HepG2 (cell line): ENCODE data around the gene CATSPERE. TPM values are rescaled to one million over a fixed set of nuclear protein-coding genes. Genes with fewer than 3 reads are reported as not detected.

Experiments used
- ATAC-seq: fragments of 200-7000 bp; cut with Tn5 transposase; 3 replicates; pipeline ENCODE4 v1.9.1; 2020; ENCODE audit warnings: mild to moderate bottlenecking, moderate library complexity
- BruUV-seq: library from RNA; stranded (reverse); fragments of 400-500 nt; replicated peaks from 2 replicates; lab custom pipeline; 2021; lab: Mats Ljungman, UMichigan
- CTCF ChIA-PET: fragments of 300-600 bp; formaldehyde crosslinking; extraction: SDS; loops from one replicate; lab custom pipeline; 2021; ENCODE audit warnings: low total read pairs, inconsistent platforms, low intra/inter-chr PET ratio; lab: Yijun Ruan, JAX
- POLR2A ChIA-PET: fragments of 350-600 bp; sonication (Branson Sonifier 250); formaldehyde crosslinking; loops from one replicate; lab custom pipeline; 2020; ENCODE audit warnings: antibody characterized with exemption, inconsistent platforms; lab: Yijun Ruan, JAX
- DNase-seq: peaks from one replicate; pipeline ENCODE4 v3.0.0-alpha.2; 2015; ENCODE audit warnings: low spot score
- FAIRE-seq: peaks from 3 replicates; lab custom pipeline; 2011; peaks lifted over from hg19 to GRCh38; lab: Jason Lieb, UNC
- H2AFZ ChIP-seq: one replicate; pipeline ENCODE4 v1.6.1; 2011; ENCODE audit warnings: low read length, inconsistent platforms
- H3K27ac ChIP-seq: fragments of 300-600 bp; 3 replicates; pipeline ENCODE4 v1.8.0; 2011; ENCODE audit warnings: mixed run types, mild to moderate bottlenecking, mixed read lengths, low read length, inconsistent platforms; ENCODE audit not compliant: insufficient read depth; ENCODE audit errors: extremely low read length
- H3K27me3 ChIP-seq, 2 experiments: fragments of 200-600 bp in 1 of 2; 2 replicates in 1 of 2; 3 replicates in 1 of 2; pipeline versions ENCODE4 v1.6.0 to v1.8.0; 2011; ENCODE audit warnings: low read length in 2 of 2, mild to moderate bottlenecking in 2 of 2, moderate library complexity in 2 of 2, inconsistent platforms in 1 of 2; ENCODE audit not compliant: insufficient read depth in 2 of 2, control insufficient read depth in 1 of 2
- H3K36me3 ChIP-seq, 2 experiments: fragments of 200-600 bp in 1 of 2; replicated peaks in 1 of 2; 2 replicates in 1 of 2; 3 replicates in 1 of 2; pipeline versions ENCODE4 v1.5.1 to v1.8.0; 2011; ENCODE audit warnings: low read length in 2 of 2, inconsistent platforms in 1 of 2; ENCODE audit not compliant: insufficient read depth in 2 of 2, control insufficient read depth in 1 of 2
- H3K4me1 ChIP-seq: 2 replicates; pipeline ENCODE4 v1.5.1; 2012; ENCODE audit warnings: low read length, inconsistent platforms; ENCODE audit not compliant: insufficient read depth
- H3K4me2 ChIP-seq: 2 replicates; pipeline ENCODE4 v1.6.0; 2011; ENCODE audit warnings: low read depth, low read length, inconsistent platforms
- H3K4me3 ChIP-seq, 3 experiments: fragments of 200-600 bp in 1 of 3; sonication (generic), shearing (Covaris generic) in 1 of 3; replicated peaks in 1 of 3; 2 replicates each; pipeline ENCODE4 v1.5.1; 2011 to 2016; ENCODE audit warnings: low read length in 3 of 3, inconsistent platforms in 2 of 3, low read depth in 2 of 3, mild to moderate bottlenecking in 2 of 3, control low read depth in 1 of 3, mixed read lengths in 1 of 3; ENCODE audit not compliant: insufficient read depth in 1 of 3
- H3K79me2 ChIP-seq: one replicate; pipeline ENCODE4 v1.6.1; 2011; ENCODE audit warnings: low read length, inconsistent platforms; ENCODE audit not compliant: insufficient read depth
- H3K9ac ChIP-seq: 2 replicates; pipeline ENCODE4 v1.6.0; 2011; ENCODE audit warnings: mild to moderate bottlenecking, low read depth, low read length, inconsistent platforms; ENCODE audit not compliant: insufficient read depth
- H3K9me3 ChIP-seq: 2 replicates; pipeline ENCODE4 v1.5.1; 2012; ENCODE audit warnings: mild to moderate bottlenecking, low read length
- H4K20me1 ChIP-seq: 2 replicates; pipeline ENCODE4 v1.6.0; 2011; ENCODE audit warnings: inconsistent platforms, mild to moderate bottlenecking, low read length, moderate library complexity; ENCODE audit not compliant: insufficient read depth
- ARID2 ChIP-seq: sonication (generic); formaldehyde crosslinking; IDR thresholded peaks from 2 replicates; pipeline ENCODE4 v1.8.1; 2022; ENCODE audit warnings: mild to moderate bottlenecking, missing genetic modification reagents, borderline replicate concordance
- ASH2L ChIP-seq: fragments of 300-600, 200-600 bp; sonication (generic); IDR thresholded peaks from 2 replicates; pipeline ENCODE4 v1.7.0; 2017; ENCODE audit warnings: low read depth, mild to moderate bottlenecking, moderate library complexity, mixed read lengths, low read length; ENCODE audit not compliant: insufficient read length
- CEBPB ChIP-seq: IDR thresholded peaks from 2 replicates; pipeline ENCODE4 v1.6.1; 2011; ENCODE audit warnings: low read depth, low read length, improper control_type of control experiment, borderline replicate concordance
- CEBPG ChIP-seq: IDR thresholded peaks from 2 replicates; pipeline ENCODE4 v1.6.1; 2016
- FOXC1 ChIP-seq: sonication (generic); formaldehyde crosslinking; IDR thresholded peaks from 2 replicates; pipeline ENCODE4 v1.8.0; 2022; ENCODE audit warnings: mild to moderate bottlenecking, missing genetic modification reagents, borderline replicate concordance
- HDAC1 ChIP-seq: sonication (generic); formaldehyde crosslinking; IDR thresholded peaks from 2 replicates; pipeline ENCODE4 v1.5.1; 2020; ENCODE audit warnings: mild to moderate bottlenecking, missing genetic modification reagents
- HMGXB4 ChIP-seq, 2 experiments: sonication (generic) in 1 of 2; formaldehyde crosslinking in 1 of 2; IDR thresholded peaks; 2 replicates each; pipeline versions ENCODE4 v1.4.0 to v1.6.1; 2018 to 2020; ENCODE audit warnings: missing genetic modification reagents in 2 of 2, borderline replicate concordance in 1 of 2, low read depth in 1 of 2, mild to moderate bottlenecking in 1 of 2, missing biosample characterization in 1 of 2
- NAIF1 ChIP-seq: sonication (generic); formaldehyde crosslinking; IDR thresholded peaks from 2 replicates; pipeline ENCODE4 v1.5.0; 2020; ENCODE audit warnings: mild to moderate bottlenecking, missing genetic modification reagents, borderline replicate concordance
- PHF8 ChIP-seq: sonication (generic); formaldehyde crosslinking; IDR thresholded peaks from 2 replicates; pipeline ENCODE4 v1.5.0; 2020; ENCODE audit warnings: missing genetic modification reagents
- SPEN ChIP-seq: sonication (generic); formaldehyde crosslinking; IDR thresholded peaks from 2 replicates; pipeline ENCODE4 v1.5.1; 2020; ENCODE audit warnings: low read depth, mild to moderate bottlenecking, missing genetic modification reagents
- ZBTB26 ChIP-seq: IDR thresholded peaks from 2 replicates; pipeline ENCODE4 v1.6.1; 2016; ENCODE audit warnings: missing compliant biosample characterization, missing genetic modification reagents, borderline replicate concordance
- ZBTB34 ChIP-seq: sonication (generic); formaldehyde crosslinking; IDR thresholded peaks from 2 replicates; pipeline ENCODE4 v1.8.0; 2022; ENCODE audit warnings: mild to moderate bottlenecking, missing genetic modification reagents
- ZFP1 ChIP-seq: IDR thresholded peaks from 2 replicates; pipeline ENCODE4 v1.6.1; 2016
- ZNF121 ChIP-seq: sonication (generic); formaldehyde crosslinking; IDR thresholded peaks from 2 replicates; pipeline ENCODE4 v1.5.0; 2020; ENCODE audit warnings: mild to moderate bottlenecking, missing genetic modification reagents
- ZNF263 ChIP-seq: sonication (generic); formaldehyde crosslinking; IDR thresholded peaks from 2 replicates; pipeline ENCODE4 v1.4.0; 2020; ENCODE audit warnings: missing genetic modification reagents
- ZNF777 ChIP-seq: sonication (generic); formaldehyde crosslinking; IDR thresholded peaks from 2 replicates; pipeline ENCODE4 v1.4.0; 2020; ENCODE audit warnings: missing genetic modification reagents
- WGBS: methylation state at CpG from one replicate; pipeline ENCODE4 v1.1.6; 2017; ENCODE audit warnings: low lambda C conversion rate; 5-methylcytosine and 5-hydroxymethylcytosine counted together
- in situ Hi-C: cut with HindIII; loops from 2 replicates; pipeline ENCODE4 v1.10.0; 2017; ENCODE audit warnings: low pct_unique_long_range_greater_than_20kb; ENCODE audit not compliant: extremely low pct_ligation_motif_present
- intact Hi-C: fragments of 100-400 bp; cut with micrococcal nuclease; formaldehyde crosslinking; loops from one replicate; pipeline ENCODE4 v1.10.0; 2022; ENCODE audit not compliant: unreplicated experiment
- polyA plus RNA-seq, 8 experiments: library from polyadenylated mRNA; depleted of rRNA in 3 of 8; stranded (reverse) in 7 of 8; unstranded in 1 of 8; fragments of >200 nt; fragmentation: Illumina TruSeq in 4 of 8; extraction: Trizol in 4 of 8; gene quantifications; 2 replicates each; pipeline versions ENCODE4 v1.2.1 to v1.2.3, GENCODE V29; 2011 to 2016; ENCODE audit warnings: low read depth in 4 of 8, missing spikeins in 1 of 8, mixed read lengths in 1 of 8; ENCODE audit not compliant: insufficient read depth in 1 of 8
- total RNA-seq, 5 experiments: library from RNA; depleted of rRNA; stranded (reverse); fragments of >200 nt; fragmentation: Illumina TruSeq; extraction: Trizol; gene quantifications; 2 replicates each; pipeline ENCODE4 v1.2.3, GENCODE V29; 2016; ENCODE audit warnings: low read depth in 1 of 5
- TF ChIP-seq, protein P1 (sequence below): IDR thresholded peaks from 2 replicates; pipeline ENCODE4 v1.6.1; 2016; ENCODE audit warnings: low read depth, control low read depth

The CATSPERE gene
- total and polyA plus RNA-seq, 2 of the 13 experiments (the other 11 are each of a cell fraction or from before 2014, with no cell fraction given) = 0.34 to 0.51 TPM

GRCh38 chr1:244653439-244654107, 192.5 kb downstream of the CATSPERE start:
- in situ Hi-C loops = loop anchor here (10.0 kb wide), 1 partner anchor 199 kb away; the partner anchor contains the start of gene ADSS2
- CTCF ChIA-PET = interaction anchor here (1.6 kb wide), 1 partner anchor 50 kb away, joined by 7 read pairs; no protein-coding TSS in a partner anchor
- no peak overlapping the region for H2AFZ ChIP-seq
- TF ChIP-seq ASH2L (peak; percentile 54), ZBTB26 (CRISPR knock-in tag) (0 out of 2 replicates have a peak, but pooled peaks have one; percentile 18), FOXC1 (CRISPR knock-in tag) (no peak), SPEN (CRISPR knock-in tag) (no peak), HDAC1 (CRISPR knock-in tag) (0 out of 2 replicates have a peak, but pooled peaks have one; percentile 3), NAIF1 (0 out of 2 replicates have a peak, but pooled peaks have one; percentile 28), ZFP1 (CRISPR knock-in tag) (no peak), ZNF121 (CRISPR knock-in tag) (no peak), CEBPG (CRISPR knock-in tag) (peak; percentile 71), HMGXB4 (CRISPR knock-in tag; IDR thresholded peaks at IDR 0.05; ENCODE audit: borderline replicate concordance in 1 of 2, low read depth in 1 of 2) (peak in 1 of 2 experiments; percentile 44; a peak in 1 of 4 replicates), ZNF777 (CRISPR knock-in tag) (peak; percentile 1; the same call in 1 of the 2 replicates), ZBTB34 (CRISPR knock-in tag) (no peak), CEBPB (peak; percentile 57; the same call in 1 of the 2 replicates), ARID2 (CRISPR knock-in tag) (no peak), PHF8 (CRISPR knock-in tag) (peak; percentile 5; the same call in 1 of the 2 replicates), ZNF263 (CRISPR knock-in tag) (0 out of 2 replicates have a peak, but pooled peaks have one; percentile 9)
- TF ChIP-seq, protein P1, sequence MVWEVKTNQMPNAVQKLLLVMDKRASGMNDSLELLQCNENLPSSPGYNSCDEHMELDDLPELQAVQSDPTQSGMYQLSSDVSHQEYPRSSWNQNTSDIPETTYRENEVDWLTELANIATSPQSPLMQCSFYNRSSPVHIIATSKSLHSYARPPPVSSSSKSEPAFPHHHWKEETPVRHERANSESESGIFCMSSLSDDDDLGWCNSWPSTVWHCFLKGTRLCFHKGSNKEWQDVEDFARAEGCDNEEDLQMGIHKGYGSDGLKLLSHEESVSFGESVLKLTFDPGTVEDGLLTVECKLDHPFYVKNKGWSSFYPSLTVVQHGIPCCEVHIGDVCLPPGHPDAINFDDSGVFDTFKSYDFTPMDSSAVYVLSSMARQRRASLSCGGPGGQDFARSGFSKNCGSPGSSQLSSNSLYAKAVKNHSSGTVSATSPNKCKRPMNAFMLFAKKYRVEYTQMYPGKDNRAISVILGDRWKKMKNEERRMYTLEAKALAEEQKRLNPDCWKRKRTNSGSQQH (CRISPR knock-in tag) = 0 out of 2 replicates have a peak, but pooled peaks have one; percentile 19

More at GRCh38 chr1:244653439-244654107, 192.5 kb downstream of the CATSPERE start:
- H4K20me1 ChIP-seq = no peaks in the 10 kb centered on the region
- H3K36me3 ChIP-seq = peaks cover 2 to 5% of the 10 kb centered on the region in 2 experiments; a peak in 2 of 5 replicates
- BruUV-seq = no TSS peak
- intact Hi-C loops = loop anchor here (2.0 to 5.0 kb wide), 5 partner anchors 51 to 394 kb away; partner anchors contain the start of gene HNRNPU
- peaks cover 32% of the 10 kb centered on the region for H3K4me1 ChIP-seq
- H3K27ac ChIP-seq = peak overlapping the region; percentile 83
- DNase-seq (peak; percentile 38), FAIRE-seq (no peak), ATAC-seq (peak; percentile 13)
- peak overlapping the region; percentile 67 for H3K4me2 ChIP-seq
- H3K4me3 ChIP-seq = peak overlapping the region; percentile 69 to 94 (median 94)
- POLR2A ChIA-PET = interaction anchor here (1.0 kb wide), 1 partner anchor 209 kb away, joined by 3 read pairs; no protein-coding TSS in a partner anchor
- peak overlapping the region; percentile 86 for H3K9ac ChIP-seq
- H3K27me3 ChIP-seq = no peaks in the 10 kb centered on the region; a peak in 1 of 5 replicates
- peaks cover 50% of the 10 kb centered on the region for H3K79me2 ChIP-seq
- H3K9me3 ChIP-seq = no peaks in the 10 kb centered on the region
- 0% methylated on average over 24 of the region's 34 CpGs for WGBS
